NCI-H524 (cell line): ENCODE data around the gene POC1A.

Source experiments
- DNase-seq, 2 experiments: peaks; one replicate each; lab custom pipeline; 2025; lab: John Stamatoyannopoulos, UW

Gene POC1A

DNA sequence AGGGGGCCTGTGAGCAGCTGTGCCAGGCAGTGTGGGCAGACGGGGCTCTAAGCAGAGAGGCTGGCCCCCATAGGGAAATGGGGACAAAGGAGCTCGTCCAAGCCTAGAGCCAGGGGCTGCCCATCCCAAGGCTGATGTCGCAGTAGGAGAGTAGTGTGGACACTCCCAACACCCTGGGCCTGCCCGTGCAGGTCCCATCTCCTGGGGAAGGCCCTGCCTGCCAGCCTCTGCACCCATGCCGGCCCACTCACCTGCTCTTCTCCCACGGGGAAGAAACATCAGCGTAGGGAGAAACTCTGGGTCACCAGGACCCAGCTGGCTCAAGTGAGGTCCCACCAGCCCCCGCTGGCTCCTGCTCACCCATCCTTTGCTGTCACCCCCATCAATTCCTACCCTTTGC, 87.2 kb downstream of the POC1A start:
- no peak for DNase-seq

DNA sequence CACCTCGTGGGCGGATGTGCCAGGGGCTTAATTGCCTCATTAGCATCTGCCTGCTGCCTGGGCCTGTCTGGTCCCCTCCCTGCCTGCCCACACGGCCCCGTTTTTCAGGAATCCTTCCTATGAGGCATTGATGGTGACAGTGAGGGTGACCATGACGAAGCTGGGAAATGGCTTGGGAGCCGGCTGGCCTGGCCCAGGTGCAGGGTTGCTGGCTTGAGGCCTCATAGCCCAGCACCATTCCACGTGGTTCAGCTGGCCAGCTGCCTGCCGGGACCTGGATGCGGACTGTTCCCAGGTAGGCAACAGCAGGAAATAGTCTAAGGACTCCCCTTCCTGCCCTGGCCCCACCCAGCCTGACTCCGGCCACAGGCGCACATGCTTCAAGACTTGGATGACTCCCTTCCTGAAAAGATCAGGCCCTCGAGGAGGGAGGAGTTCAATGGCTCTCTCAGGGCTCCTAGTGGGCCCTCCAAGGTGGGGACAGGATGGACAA, 88.9 kb downstream of the POC1A start:
- DNase-seq, result peak in 1 of 2 experiments; percentile 39

GRCh38 chr3:52064561-52064960, 89.7 kb downstream of the POC1A start:
- DNase-seq, result no peak

GRCh38 chr3:52063026-52063723, 91.0 kb downstream of the POC1A start:
- DNase-seq, result peak; percentile 93 to 96

DNA sequence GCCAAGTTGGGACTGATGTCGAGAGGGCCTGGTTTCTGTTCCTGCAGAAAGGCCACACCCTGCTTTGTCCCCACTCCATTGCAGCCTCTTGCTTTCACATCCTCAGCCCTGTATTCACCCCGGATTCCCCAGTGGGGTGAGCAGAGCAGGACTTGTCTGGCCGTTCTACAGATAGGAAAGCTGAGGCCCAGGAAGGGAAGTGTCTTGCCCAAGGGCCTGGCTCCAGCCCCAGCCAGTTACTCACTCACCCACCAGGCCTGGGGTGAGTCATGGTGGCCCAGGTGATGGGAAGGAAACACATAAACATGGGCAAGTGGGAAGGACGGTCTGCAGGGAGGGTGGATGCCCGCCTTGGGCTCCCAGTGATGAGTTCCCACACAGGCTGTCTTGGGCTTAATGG, 91.7 kb downstream of the POC1A start:
- DNase-seq, result peak in 1 of 2 experiments; percentile 65

DNA sequence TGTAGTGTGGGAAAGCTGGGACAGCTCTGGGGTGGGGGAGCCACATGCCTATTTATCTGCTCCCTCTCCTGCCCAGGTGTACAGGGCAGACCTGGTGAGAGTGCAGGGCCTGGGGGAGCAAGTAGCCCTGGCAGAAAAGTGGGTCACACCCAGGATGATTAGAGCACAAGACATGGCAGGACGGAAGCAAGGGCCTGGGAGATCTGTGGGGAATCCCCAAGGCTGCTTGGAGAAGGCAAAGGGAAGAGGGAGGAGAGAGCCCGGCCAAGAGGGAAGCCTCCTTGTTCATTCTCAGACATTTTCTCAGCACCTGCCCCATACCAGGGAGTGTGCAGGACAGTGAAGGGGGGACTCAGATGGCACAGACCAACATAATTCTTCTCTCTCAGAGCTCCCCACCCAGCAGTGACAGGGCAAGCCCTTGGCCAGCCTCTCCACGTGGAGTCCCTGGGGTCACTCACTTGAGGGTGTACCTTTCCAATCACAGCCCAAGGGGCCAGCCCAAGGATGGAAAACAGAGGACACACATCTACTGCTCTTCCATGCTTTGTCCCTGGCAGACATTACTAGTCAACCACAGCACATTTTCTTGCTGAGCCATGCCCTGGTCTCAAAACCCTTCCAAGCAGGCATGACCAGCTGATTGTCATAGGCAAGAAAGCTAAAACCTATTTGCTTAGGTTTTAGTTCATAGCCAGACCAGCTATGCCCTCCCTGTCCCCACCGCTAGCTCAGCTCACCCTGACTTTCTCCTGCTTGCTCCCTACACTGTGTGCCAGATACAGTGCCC, 92.9 kb downstream of the POC1A start:
- no peak for DNase-seq

- DNase-seq, result no peak
These were observed 94.4 kb downstream of the POC1A start for GRCh38 chr3:52059781-52060180.

DNA sequence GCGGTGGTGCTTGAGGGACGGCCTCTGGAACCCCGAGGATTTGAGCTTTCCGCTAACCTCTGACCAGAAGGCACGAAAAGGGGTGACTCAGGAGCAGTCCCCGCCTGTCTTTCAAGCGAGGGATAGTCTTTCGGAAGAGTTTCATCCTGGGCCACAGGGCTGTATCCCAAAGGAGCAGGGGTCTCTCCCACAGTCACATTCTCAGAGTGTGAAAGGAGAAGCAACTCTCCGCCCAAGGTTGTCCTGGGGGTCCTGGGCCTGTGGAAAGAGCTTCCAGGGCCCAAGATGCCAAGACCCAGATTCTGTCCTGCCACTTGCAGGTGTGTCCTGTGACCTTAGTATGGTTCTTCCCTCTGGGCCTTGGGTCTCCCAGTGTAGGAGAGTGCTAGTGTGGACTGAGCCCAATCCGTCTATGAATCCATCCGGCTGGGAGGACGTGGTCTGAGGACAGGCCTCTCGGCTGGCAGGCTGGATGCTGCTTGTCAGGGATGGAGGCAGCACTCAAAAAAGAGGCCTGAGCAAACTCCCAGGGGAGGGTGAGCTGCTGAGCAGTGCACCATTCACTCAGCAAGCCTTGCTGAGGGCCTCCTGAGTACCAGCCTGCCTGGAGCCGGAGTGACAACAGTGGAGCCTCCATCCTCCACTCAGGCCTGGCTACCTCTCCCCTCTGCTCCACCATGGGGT, 96.3 kb downstream of the POC1A start:
- no peak for DNase-seq

DNA sequence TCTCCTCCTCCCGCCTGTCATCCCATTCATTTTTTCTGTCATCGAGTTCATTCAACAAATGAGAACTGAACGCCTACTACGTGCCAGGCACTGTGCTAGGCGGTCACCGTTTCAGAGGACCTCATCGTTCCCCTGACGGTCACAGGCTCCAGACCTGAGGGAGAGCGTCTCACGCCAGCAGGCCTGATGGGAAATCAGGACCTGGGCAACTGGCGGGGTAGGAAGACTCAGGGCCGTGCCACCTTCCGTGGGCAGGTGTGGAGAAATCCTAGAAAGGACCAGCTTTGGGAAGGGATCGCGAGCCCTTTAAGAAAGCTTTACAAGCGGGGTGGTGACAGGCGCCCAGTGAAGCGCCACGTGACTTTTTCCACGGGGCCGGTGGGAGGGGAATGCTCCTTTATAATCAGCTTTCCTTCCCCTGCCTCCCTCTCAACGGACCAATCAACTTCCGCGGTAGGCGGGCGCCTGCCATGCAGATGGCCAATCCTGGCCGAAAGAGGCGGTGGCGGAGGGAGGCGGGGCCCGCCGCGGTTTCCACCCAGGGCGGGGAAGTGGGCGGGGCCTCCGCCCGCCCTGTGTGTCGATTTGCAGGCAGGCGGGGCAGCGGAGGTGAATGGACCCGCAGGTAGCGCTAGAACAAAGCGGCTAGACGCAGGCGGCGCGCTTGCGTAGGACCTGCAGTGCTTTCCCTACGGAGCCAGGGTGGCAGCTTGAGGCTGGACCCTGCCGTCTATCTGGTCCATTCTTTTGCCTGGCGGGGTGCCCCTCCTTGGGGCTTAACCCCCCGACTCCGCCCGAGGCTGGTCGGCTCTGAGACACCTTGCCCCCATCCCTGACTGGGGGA, 97.0 kb downstream of the POC1A start:
- DNase-seq, result peak; percentile 96 to 99

- peak; percentile 15 to 72 for DNase-seq
These were observed 97.7 kb downstream of the POC1A start, which contains the start of gene DUSP7 for GRCh38 chr3:52056521-52056967. TSS of gene DUSP7 (minus strand) at chr3:52056571. CDS start at chr3:52056366, 205 bp downstream.

DNA sequence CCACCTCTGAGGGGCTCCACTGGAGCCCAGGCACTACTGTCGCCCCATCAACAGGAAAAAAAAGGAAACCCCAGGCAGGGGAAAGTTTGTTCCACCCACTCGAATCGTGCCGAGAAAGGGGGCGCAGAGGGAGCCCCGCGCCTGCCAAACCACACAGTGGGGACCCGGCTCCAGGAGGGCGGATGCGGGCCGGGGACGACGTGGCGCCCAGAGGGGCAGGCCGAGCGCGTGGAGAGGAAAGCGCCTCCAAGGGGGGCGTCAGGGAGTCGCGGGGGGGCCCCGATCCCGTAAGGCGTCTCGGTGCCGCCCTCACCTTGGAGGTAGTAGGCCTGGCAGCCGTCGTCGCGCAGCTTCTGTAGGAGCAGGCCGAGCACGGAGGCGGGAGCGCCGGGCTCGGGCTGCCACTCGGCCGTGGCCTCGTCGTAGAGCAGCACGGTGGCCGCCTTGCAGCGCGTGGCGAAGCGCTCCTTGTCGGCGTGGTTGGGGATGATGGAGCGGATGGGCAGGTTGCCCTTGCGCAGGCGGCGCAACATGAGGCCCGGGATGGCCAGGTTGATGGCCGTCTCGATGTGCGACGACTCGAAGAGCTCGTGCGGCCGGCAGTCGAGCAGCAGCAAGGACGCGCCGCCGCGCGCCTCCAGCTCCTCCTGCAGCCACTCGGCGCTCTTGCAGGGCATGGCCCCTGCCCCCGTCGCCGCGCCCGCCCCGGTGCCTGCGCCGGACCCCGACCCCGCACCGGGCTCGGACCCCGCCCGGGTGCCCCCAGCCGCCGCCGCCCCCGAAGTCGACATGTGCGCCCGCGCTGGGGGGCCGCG, 98.5 kb downstream of the POC1A start:
- DNase-seq, result peak in 1 of 2 experiments; percentile 60

DNA sequence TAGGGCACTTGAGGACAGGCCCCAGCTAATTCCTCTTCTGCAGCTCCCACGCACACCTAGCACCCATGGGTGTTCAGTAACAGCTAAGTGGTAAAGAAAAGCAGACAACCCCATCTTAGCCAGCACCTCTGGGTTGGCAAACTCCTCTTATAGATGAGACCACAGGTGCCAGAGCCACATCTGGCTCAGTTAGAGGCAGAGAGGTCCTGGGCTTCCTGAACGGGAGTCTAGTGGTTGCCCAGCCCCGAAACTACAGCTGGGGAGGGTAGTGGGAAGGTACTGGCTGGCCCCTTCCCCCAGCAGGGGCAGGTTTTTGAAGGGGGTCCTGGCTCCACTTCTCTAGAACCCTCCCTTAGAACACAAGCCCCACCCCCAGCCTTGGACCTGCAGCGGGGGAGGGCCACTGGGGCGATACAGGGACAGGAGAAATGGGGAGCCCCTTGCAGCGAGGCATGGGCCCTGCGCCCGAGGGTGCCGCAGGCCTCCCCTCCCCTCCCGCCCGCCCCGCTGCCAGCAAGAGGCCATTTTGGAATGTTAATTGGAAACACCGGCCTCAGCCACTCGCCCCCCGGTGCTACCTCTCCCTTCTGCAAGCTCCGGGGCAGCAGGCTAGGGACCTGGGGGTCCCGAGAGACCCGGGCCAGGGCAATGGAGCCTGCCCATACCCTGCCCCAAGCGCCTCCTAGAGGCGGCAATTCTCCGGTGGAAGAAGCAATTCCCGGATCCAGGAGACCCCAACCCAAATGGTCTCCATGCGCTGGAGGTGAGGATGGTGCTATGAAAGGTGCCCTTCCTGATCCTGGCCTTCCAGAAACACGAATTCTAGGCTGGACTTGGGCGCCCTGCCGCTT, 99.3 kb downstream of the POC1A start:
- no peak for DNase-seq

DNA sequence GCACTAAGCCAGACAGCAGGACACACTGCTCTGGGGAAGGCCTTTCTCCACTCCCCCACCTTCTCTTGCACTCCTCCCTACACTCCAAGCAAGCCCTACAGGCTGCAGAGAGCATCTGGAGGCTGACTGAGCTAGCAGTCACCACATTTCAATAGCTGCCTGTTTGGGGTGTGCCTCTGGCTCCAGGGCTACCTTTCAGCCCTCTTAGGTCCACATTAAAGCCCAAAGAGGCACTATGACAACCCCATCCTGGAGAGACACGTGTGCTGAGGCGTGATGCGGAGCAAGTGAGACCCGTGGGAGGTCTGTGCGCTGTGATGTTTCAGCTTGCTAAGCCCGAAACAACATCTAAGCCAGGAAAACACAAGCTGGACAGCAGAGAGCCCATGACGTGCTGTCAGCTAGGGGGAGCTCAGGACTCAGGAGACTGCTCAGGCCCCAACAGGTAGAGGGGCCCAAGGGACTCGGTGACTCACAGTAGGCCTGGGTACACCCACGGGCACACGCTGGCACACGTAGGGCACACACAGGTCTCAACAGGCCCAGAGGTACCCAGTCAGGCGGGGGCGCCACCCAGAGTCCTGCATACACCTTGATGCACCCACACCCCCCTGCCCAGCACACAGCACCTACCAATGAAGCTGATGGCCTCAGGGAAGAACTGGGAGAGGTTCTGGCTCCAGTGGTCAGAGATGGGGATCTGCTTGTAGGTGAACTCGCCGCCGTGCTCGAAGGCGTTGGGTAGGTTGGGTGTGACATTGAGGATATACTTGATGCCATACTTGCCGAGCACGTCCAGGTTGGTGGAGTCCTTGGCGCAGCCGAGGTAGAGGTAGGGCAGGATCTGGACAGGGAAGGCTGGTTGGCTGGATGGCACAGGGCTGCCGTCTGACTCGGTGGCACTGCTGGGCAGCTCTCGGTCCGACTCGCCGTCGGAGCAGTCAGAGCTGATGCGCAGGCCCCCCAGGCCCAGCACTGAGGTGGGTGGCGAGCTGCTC, 100.6 kb downstream of the POC1A start:
- DNase-seq, result no peak

DNA sequence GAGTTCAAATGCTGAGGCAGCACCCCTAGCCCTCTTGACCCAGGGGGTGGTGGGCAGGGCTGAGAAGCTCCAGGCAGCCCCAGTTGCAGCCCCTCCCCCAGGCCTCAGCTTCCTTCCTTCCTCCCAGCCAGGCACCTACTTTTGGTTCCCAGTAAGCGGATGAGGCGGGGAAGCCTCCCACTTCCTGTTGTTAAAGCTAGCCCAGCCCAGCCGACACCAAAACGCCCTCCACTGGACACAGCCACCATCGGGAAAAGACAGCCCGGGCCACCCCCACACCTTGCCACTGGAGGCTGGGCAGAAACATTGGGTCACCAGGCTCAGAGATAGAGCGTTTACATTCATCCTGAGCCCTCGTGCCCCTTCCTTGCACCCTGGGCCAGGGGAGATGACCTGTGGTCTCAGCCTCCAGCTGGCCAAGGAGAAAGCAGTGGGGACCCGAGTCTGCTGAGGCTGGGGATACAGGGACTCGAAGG, 101.4 kb downstream of the POC1A start:
- DNase-seq, result no peak

- no peak for DNase-seq
These were observed 102.8 kb downstream of the POC1A start for GRCh38 chr3:52051444-52051843.

DNA sequence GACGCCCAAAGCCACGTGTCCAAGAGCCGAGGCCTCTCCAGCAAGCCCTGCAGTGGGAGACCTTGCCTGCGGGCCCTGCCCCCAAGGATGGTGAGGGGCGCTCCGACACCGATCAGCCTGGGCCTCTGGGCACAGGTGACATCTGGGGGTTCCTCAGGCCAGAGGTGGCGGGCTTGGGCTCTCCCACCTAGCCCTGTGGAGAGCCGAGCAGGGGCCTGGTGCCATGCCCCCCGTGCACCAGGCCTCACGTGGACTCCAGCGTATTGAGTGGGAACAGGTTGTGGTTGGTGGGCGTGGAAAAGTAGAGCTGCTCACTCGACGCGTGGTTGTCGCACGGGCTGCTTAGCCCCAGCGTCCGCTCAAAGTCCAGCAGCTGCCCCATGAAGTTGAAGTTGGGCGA, 103.7 kb downstream of the POC1A start:
- no peak for DNase-seq

DNA sequence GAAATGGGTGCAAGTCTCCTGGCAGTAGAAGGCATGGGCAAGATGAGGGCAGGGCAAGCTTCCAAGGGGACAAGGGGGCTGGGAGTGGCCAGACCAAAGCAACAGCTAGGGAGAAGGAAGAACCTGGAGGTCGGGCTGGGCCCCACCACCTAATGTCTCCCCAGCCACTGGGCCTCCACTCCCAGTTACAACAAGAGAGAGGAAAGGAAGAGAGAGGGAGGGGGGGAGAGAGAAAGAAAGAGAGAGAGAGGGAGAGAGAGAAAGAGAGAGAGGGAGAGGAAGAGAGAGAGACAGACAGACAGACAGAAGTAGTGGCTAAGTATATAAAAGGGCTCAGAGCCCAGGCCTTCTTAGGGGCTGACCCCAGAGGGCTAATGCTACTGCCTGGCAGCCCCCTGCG, 104.7 kb downstream of the POC1A start:
- no peak for DNase-seq

GRCh38 chr3:52047295-52047960, 106.8 kb downstream of the POC1A start:
- DNase-seq, result peak in 1 of 2 experiments; percentile 38
